ENCODE data around the gene NMU. TPM values are rescaled to one million over a fixed set of nuclear protein-coding genes. Genes with fewer than 3 reads are reported as not detected.

The NMU gene
- total and polyA plus RNA-seq, 2 donors from 2014 or later: 0.54 to 0.79 TPM

DNA sequence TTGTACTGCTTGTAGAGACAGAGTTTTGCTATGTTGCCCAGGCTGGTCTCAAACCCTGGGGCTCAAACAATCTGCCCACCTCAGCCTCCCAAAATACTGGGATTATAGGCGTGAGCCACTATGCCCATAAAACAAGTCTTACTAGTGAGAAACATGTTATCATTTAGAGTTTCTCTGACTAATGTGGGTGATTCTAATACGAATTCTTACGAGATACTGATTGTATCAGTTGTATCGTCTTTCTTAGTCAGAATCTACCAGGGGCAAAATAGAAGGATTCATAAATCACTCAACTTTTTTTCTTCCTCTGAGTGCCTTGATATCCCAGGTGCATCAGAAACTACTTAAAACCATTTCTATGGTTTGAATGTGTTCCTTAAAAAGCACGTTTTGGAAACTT lies 14.4 kb upstream of the NMU start:
- no peak overlapping the region for H3K9ac ChIP-seq (ENCODE audit: low read length in 3 of 3)
- H3K9me3 ChIP-seq (ENCODE audit: control insufficient read depth in 2 of 3, insufficient read depth in 1 of 3, low read length in 3 of 3): peaks cover 0 to 5% (median 0%) of the 10 kb centered on the region in 3 donors
- intact Hi-C loops (cut with DNase I): no loop called here
- DNase-seq (no peak), FAIRE-seq (no peak)
- no peak overlapping the region for H3K27ac ChIP-seq (ENCODE audit: low read depth in 2 of 2, low read length in 2 of 2)
- no peaks in the 10 kb centered on the region for H3K27me3 ChIP-seq (ENCODE audit: control insufficient read depth, insufficient read depth, low read length)
- no peaks in the 10 kb centered on the region for H3K36me3 ChIP-seq (ENCODE audit: control insufficient read depth in 2 of 3, insufficient read depth in 3 of 3, low read length in 3 of 3)
- H3K4me1 ChIP-seq (ENCODE audit: control insufficient read depth in 2 of 3, insufficient read depth in 2 of 3, low read depth in 1 of 3, low read length in 3 of 3): no peaks in the 10 kb centered on the region
- H3K4me3 ChIP-seq (ENCODE audit: low read length in 3 of 3): no peak overlapping the region
- TF ChIP-seq, protein P1, sequence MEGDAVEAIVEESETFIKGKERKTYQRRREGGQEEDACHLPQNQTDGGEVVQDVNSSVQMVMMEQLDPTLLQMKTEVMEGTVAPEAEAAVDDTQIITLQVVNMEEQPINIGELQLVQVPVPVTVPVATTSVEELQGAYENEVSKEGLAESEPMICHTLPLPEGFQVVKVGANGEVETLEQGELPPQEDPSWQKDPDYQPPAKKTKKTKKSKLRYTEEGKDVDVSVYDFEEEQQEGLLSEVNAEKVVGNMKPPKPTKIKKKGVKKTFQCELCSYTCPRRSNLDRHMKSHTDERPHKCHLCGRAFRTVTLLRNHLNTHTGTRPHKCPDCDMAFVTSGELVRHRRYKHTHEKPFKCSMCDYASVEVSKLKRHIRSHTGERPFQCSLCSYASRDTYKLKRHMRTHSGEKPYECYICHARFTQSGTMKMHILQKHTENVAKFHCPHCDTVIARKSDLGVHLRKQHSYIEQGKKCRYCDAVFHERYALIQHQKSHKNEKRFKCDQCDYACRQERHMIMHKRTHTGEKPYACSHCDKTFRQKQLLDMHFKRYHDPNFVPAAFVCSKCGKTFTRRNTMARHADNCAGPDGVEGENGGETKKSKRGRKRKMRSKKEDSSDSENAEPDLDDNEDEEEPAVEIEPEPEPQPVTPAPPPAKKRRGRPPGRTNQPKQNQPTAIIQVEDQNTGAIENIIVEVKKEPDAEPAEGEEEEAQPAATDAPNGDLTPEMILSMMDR (IDR thresholded peaks at IDR 0.05; ENCODE audit: borderline replicate concordance, extremely low read depth, insufficient read depth): no peak

DNA sequence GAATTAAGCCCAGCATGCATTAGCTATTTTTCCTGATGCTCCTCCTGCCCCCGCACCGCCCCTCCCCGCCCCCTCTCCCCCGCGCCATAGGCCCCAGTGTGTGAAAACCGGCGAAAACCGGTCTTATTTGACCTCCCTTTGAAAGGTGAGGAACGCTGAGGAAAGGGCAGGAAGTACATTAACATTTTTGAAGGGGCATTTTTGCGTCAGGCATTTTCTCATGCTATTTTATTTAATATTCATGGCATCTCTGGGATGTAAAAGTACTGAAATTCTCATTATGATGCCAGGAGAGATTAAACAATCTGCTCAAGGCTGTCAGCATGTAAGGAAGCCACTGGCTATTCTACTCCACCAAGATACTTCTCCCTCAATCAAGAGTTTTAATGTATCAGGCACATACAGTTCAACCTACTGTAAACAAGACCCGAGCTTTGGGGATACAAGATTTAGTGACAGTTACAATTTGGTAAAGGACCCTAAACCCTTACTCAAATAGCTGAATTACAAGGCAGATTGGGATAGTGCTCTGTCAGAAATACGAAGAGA lies 1.2 kb upstream of the NMU start:
- H3K27ac ChIP-seq (ENCODE audit: low read depth in 2 of 2, low read length in 2 of 2): no peak overlapping the region
- H3K9me3 ChIP-seq (ENCODE audit: control insufficient read depth in 2 of 3, insufficient read depth in 1 of 3, low read length in 3 of 3): no peaks in the 10 kb centered on the region
- intact Hi-C loops (cut with DNase I): no loop called here
- DNase-seq (peak in 4 of 5 donors; percentile 60 to 74 (median 66)), FAIRE-seq (no peak)
- H3K36me3 ChIP-seq (ENCODE audit: control insufficient read depth in 2 of 3, insufficient read depth in 3 of 3, low read length in 3 of 3): no peaks in the 10 kb centered on the region
- no peak overlapping the region for H3K4me3 ChIP-seq (ENCODE audit: low read length in 3 of 3)
- H3K27me3 ChIP-seq (ENCODE audit: control insufficient read depth, insufficient read depth, low read length): peaks cover 8% of the 10 kb centered on the region
- TF ChIP-seq, protein P1 (IDR thresholded peaks at IDR 0.05; ENCODE audit: borderline replicate concordance, extremely low read depth, insufficient read depth): no peak
- H3K9ac ChIP-seq (ENCODE audit: low read length in 3 of 3): no peak overlapping the region
- peaks cover 0 to 7% (median 3%) of the 10 kb centered on the region in 3 donors for H3K4me1 ChIP-seq (ENCODE audit: control insufficient read depth in 2 of 3, insufficient read depth in 2 of 3, low read depth in 1 of 3, low read length in 3 of 3)

DNA sequence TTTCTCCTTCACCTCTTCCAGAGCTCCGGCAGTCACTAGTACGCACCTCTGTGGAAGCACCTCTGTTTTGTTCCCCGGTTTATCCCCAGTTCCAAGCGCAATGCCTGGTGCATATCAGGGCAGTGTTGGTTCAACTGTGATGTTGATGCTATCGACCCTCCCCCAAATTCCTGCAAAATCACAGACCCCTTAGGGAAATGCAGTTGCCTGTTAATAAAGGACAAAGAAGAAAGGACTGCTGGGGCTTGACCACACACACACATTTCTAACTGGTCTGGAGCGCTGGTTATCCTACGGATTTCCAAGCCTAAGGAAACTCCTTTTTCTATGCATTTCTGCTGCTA lies 530 bp upstream of the NMU start:
- DNase-seq (peak in 4 of 5 donors; percentile 12 to 58 (median 36)), FAIRE-seq (no peak)
- H3K27ac ChIP-seq (ENCODE audit: low read depth in 2 of 2, low read length in 2 of 2): no peak overlapping the region
- H3K4me3 ChIP-seq (ENCODE audit: low read length in 3 of 3): peak overlapping the region; percentile 27 to 47 (median 28)
- H3K9me3 ChIP-seq (ENCODE audit: control insufficient read depth in 2 of 3, insufficient read depth in 1 of 3, low read length in 3 of 3): no peaks in the 10 kb centered on the region
- H3K9ac ChIP-seq (ENCODE audit: low read length in 3 of 3): peak overlapping the region in 1 of 3 donors; percentile 21
- peaks cover 0 to 7% (median 3%) of the 10 kb centered on the region in 3 donors for H3K4me1 ChIP-seq (ENCODE audit: control insufficient read depth in 2 of 3, insufficient read depth in 2 of 3, low read depth in 1 of 3, low read length in 3 of 3)
- H3K36me3 ChIP-seq (ENCODE audit: control insufficient read depth in 2 of 3, insufficient read depth in 3 of 3, low read length in 3 of 3): no peaks in the 10 kb centered on the region
- intact Hi-C loops (cut with DNase I): no loop called here
- H3K27me3 ChIP-seq (ENCODE audit: control insufficient read depth, insufficient read depth, low read length): peaks cover 8% of the 10 kb centered on the region
- TF ChIP-seq, protein P1 (IDR thresholded peaks at IDR 0.05; ENCODE audit: borderline replicate concordance, extremely low read depth, insufficient read depth): no peak

DNA sequence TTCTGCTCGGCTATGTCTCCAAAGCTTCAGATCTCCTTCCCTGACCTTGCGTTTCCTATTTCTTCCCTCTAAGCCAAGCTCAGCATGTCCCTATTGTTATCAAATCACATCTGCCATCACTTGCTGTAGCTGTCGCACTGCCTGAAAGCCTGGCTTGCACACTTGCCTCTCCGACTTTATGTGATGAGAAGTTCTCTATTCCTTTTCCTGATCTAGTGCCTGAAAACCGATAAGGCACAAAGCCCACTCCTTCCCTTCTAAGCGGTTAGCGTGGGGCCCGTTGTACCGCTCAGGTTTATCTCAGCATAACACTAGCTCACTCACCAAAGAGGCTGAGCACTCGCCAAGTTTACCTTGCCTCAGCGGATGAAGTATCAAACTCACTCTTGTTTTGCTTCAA lies 816 bp downstream of the NMU start:
- Histone ChIP-seq H3K36me3 (ENCODE audit: control insufficient read depth in 2 of 3, insufficient read depth in 3 of 3, low read length in 3 of 3) (no peaks in the 10 kb centered on the region), H3K4me1 (ENCODE audit: control insufficient read depth in 2 of 3, insufficient read depth in 2 of 3, low read depth in 1 of 3, low read length in 3 of 3) (peaks cover 0 to 7% (median 3%) of the 10 kb centered on the region in 3 donors), H3K9ac (ENCODE audit: low read length in 3 of 3) (no peak overlapping the region), H3K9me3 (ENCODE audit: control insufficient read depth in 2 of 3, insufficient read depth in 1 of 3, low read length in 3 of 3) (peaks cover 0 to 4% (median 0%) of the 10 kb centered on the region in 3 donors), H3K4me3 (ENCODE audit: low read length in 3 of 3) (peak overlapping the region in 2 of 3 donors; percentile 23 to 27), H3K27ac (ENCODE audit: low read depth in 2 of 2, low read length in 2 of 2) (no peak overlapping the region), H3K27me3 (ENCODE audit: control insufficient read depth, insufficient read depth, low read length) (peaks cover 8% of the 10 kb centered on the region)
- TF ChIP-seq, protein P1 (IDR thresholded peaks at IDR 0.05; ENCODE audit: borderline replicate concordance, extremely low read depth, insufficient read depth): no peak
- intact Hi-C loops (cut with DNase I): no loop called here
- FAIRE-seq (no peak), DNase-seq (peak in 3 of 5 donors; percentile 12 to 51 (median 34))

Data from kidney (tissue), 14 donors.